ENCODE results near the gene NNMT. TPM values are rescaled to one million over a fixed set of nuclear protein-coding genes. Genes with fewer than 3 reads are reported as not detected.

Gene NNMT
- total and polyA plus RNA-seq, 2 experiments from 2014 or later: 1,043 to 1,317 TPM

DNA sequence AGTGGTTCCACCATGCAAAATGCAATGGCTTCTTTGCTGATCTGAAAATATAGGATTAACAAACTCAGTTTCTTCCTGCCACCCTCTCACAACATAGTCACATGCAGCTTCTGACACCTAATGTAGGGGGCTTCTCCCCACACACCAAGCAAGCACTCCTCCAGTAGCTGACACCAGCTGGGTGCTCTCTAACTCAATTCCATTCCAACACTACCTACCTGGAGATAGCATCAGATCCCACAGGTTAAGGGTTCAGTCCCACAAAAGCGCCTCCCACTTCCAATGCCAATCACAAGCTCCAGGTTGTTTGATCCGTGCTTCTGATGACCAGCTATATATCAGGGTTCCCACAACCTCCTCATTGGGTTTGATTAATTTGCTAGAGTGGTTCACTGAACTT lies 31.8 kb upstream of the NNMT start:
- H3K36me3 ChIP-seq (ENCODE audit: low read depth): no peaks in the 10 kb centered on the region
- H3K27me3 ChIP-seq (replicated peaks; ENCODE audit: insufficient read depth): peaks cover 25% of the 10 kb centered on the region
- H3K4me3 ChIP-seq: no peak overlapping the region
- H3K9ac ChIP-seq: no peak overlapping the region
- no peak overlapping the region for H3K4me2 ChIP-seq (ENCODE audit: unreplicated experiment)
- H4K20me1 ChIP-seq (ENCODE audit: insufficient read depth): no peaks in the 10 kb centered on the region
- DNase-seq: no peak
- H3K79me2 ChIP-seq (ENCODE audit: insufficient read depth): no peaks in the 10 kb centered on the region
- H2AFZ ChIP-seq: no peak overlapping the region
- H3F3A ChIP-seq (ENCODE audit: insufficient read depth): no peaks in the 10 kb centered on the region
- H3K4me1 ChIP-seq (ENCODE audit: insufficient read depth): no peaks in the 10 kb centered on the region
- no peak for TF ChIP-seq EZH2phosphoT487 (IDR thresholded peaks at IDR 0.05; ENCODE audit: insufficient read depth, low read depth)
- TF ChIP-seq EZH2 (IDR thresholded peaks at IDR 0.05; ENCODE audit: insufficient read depth, poor library complexity, severe bottlenecking): no peak
- no peak overlapping the region for H3K27ac ChIP-seq
- H3K9me2 ChIP-seq (ENCODE audit: insufficient read depth): no peaks in the 10 kb centered on the region
- no peaks in the 10 kb centered on the region for H3K9me3 ChIP-seq (ENCODE audit: low read depth)
- WGBS, 2 experiments (ENCODE audit: low coverage in 1 of 2, low lambda C conversion rate in 2 of 2, missing lambda C conversion rate in 2 of 2): 46 to 57% methylated on average over 2 of the region's 2 CpGs
- in situ Hi-C loops (cut with MboI): loop anchor here (5.0 to 10.0 kb wide), 2 partner anchors 270 to 362 kb away; partner anchors contain the start of gene HTR3B

DNA sequence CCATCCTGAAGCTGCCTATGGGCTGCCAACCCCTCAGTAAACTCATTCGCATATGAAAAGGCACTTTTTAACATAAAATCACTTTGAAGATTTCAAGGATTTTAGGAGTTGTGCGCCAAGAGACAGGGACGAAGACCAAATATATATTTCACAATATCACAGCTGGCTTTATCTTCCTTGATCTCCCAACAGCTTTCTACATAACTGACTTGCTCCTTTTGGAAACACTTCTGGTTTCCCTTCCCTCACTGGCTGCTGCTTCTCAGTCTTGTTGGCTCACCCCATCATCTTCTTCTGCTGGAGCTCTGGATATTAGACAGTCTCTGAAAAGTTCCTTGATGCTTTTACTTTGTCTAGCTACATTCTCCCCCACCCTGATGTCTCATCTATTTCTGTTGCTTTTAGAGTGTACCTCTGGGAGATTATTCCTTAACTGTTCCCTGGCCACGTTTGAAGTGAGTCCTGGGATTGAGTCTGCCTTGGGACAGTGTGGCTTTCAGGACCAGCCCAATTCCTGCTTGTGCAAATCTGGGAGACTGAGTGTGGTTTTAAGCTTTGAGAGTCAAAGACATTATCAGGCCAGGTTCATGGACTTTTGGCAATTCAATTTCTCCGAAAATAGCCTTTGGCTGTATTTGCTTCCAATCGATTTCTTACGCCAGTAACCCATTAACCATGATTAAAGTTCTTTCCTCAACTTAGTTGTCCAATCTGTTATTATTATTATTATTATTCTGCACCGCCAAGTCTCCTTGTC lies 30.9 kb upstream of the NNMT start:
- Histone ChIP-seq H2AFZ (no peak overlapping the region), H3K79me2 (ENCODE audit: insufficient read depth) (no peaks in the 10 kb centered on the region), H3K4me3 (no peak overlapping the region), H3K27me3 (replicated peaks; ENCODE audit: insufficient read depth) (peaks cover 31% of the 10 kb centered on the region), H3K9me2 (ENCODE audit: insufficient read depth) (no peaks in the 10 kb centered on the region), H4K20me1 (ENCODE audit: insufficient read depth) (no peaks in the 10 kb centered on the region), H3K9me3 (ENCODE audit: low read depth) (no peaks in the 10 kb centered on the region), H3K4me1 (ENCODE audit: insufficient read depth) (no peaks in the 10 kb centered on the region), H3K27ac (no peak overlapping the region), H3F3A (ENCODE audit: insufficient read depth) (no peaks in the 10 kb centered on the region), H3K4me2 (ENCODE audit: unreplicated experiment) (no peak overlapping the region), H3K9ac (no peak overlapping the region), H3K36me3 (ENCODE audit: low read depth) (no peaks in the 10 kb centered on the region)
- WGBS, 2 experiments (ENCODE audit: low coverage in 1 of 2, low lambda C conversion rate in 2 of 2, missing lambda C conversion rate in 2 of 2): 63 to 67% methylated on average over 8 of the region's 8 CpGs
- TF ChIP-seq EZH2 (IDR thresholded peaks at IDR 0.05; ENCODE audit: insufficient read depth, poor library complexity, severe bottlenecking): no peak
- no peak for TF ChIP-seq EZH2phosphoT487 (IDR thresholded peaks at IDR 0.05; ENCODE audit: insufficient read depth, low read depth)
- in situ Hi-C loops (cut with MboI): loop anchor here (10.0 kb wide), 1 partner anchor 270 kb away; no protein-coding TSS in a partner anchor
- no peak for DNase-seq

DNA sequence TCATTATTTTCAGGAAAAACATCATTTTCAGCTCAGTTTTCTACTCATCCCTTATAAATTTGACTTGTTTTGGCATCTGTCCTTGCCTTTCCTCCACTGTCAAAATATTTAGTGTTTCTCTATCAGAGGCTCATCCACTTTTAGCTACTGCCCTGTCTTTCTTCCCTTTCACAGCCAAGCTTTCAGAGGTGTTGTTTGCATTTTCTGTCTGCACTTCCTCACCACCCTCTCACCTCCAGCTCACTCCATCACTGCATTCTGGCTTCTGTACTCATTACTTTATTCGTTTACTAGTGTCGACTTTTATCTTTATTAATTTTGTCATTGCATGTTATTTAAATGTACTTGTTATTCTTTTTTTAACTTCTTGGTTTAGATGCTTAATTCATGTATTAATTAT lies 26.7 kb upstream of the NNMT start:
- Histone ChIP-seq H3K9me2 (ENCODE audit: insufficient read depth) (no peaks in the 10 kb centered on the region), H3K9me3 (ENCODE audit: low read depth) (no peaks in the 10 kb centered on the region), H4K20me1 (ENCODE audit: insufficient read depth) (no peaks in the 10 kb centered on the region), H2AFZ (no peak overlapping the region), H3K27ac (no peak overlapping the region), H3K36me3 (ENCODE audit: low read depth) (no peaks in the 10 kb centered on the region), H3K4me2 (ENCODE audit: unreplicated experiment) (no peak overlapping the region), H3K4me1 (ENCODE audit: insufficient read depth) (no peaks in the 10 kb centered on the region), H3K4me3 (no peak overlapping the region), H3F3A (ENCODE audit: insufficient read depth) (no peaks in the 10 kb centered on the region), H3K27me3 (replicated peaks; ENCODE audit: insufficient read depth) (peaks cover 59% of the 10 kb centered on the region), H3K79me2 (ENCODE audit: insufficient read depth) (no peaks in the 10 kb centered on the region), H3K9ac (no peak overlapping the region)
- in situ Hi-C loops (cut with MboI): loop anchor here (10.0 kb wide), 1 partner anchor 275 kb away; no protein-coding TSS in a partner anchor
- WGBS, 2 experiments (ENCODE audit: low coverage in 1 of 2, low lambda C conversion rate in 2 of 2, missing lambda C conversion rate in 2 of 2): 10 to 21% methylated on average over 2 of the region's 2 CpGs
- TF ChIP-seq EZH2 (IDR thresholded peaks at IDR 0.05; ENCODE audit: insufficient read depth, poor library complexity, severe bottlenecking): no peak
- no peak for TF ChIP-seq EZH2phosphoT487 (IDR thresholded peaks at IDR 0.05; ENCODE audit: insufficient read depth, low read depth)
- no peak for DNase-seq

DNA sequence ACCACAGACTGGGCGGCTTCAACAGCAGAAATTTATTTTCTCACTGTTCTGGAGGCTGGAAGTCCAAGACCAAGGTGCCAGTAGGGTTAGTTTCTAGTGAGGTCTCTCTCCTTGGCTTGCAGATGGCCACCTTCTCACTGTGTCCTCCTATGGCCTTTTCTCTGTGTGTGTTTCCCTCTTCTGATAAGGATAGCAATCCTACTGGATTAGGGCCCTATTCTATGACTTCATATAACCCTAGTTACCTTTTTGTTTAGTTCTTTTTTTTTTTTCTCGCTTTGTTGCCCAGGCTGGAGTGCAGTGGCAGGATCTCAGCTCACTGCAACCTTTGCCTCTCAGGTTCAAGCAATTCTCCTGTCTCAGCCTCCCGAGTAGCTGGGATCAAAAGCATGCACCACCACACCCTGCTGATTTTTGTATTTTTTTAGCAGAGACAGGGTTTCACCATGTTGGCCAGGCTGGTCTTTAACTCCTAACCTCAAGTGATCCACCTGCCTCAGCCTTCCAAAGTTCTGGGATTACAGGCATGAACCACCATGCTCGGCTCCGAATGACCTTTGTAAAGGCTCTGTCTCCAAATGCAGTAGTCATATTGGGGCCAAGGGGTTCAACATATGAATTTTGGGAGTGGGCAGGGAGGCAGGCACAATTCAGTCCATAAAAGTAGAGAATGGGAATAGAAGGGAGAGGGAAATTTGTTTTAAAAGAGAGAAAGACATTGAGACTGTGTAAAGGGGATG lies 25.5 kb upstream of the NNMT start:
- H3K9me3 ChIP-seq (ENCODE audit: low read depth): no peaks in the 10 kb centered on the region
- no peaks in the 10 kb centered on the region for H4K20me1 ChIP-seq (ENCODE audit: insufficient read depth)
- H3K9me2 ChIP-seq (ENCODE audit: insufficient read depth): no peaks in the 10 kb centered on the region
- H3K9ac ChIP-seq: no peak overlapping the region
- in situ Hi-C loops (cut with MboI): no loop called here
- peaks cover 63% of the 10 kb centered on the region for H3K27me3 ChIP-seq (replicated peaks; ENCODE audit: insufficient read depth)
- 50 to 55% methylated on average over 5 of the region's 5 CpGs for WGBS, 2 experiments (ENCODE audit: low coverage in 1 of 2, low lambda C conversion rate in 2 of 2, missing lambda C conversion rate in 2 of 2)
- no peak for DNase-seq
- no peak overlapping the region for H2AFZ ChIP-seq
- no peaks in the 10 kb centered on the region for H3K4me1 ChIP-seq (ENCODE audit: insufficient read depth)
- H3K4me3 ChIP-seq: no peak overlapping the region
- no peaks in the 10 kb centered on the region for H3K36me3 ChIP-seq (ENCODE audit: low read depth)
- H3F3A ChIP-seq (ENCODE audit: insufficient read depth): no peaks in the 10 kb centered on the region
- H3K79me2 ChIP-seq (ENCODE audit: insufficient read depth): no peaks in the 10 kb centered on the region
- H3K4me2 ChIP-seq (ENCODE audit: unreplicated experiment): no peak overlapping the region
- no peak overlapping the region for H3K27ac ChIP-seq
- TF ChIP-seq EZH2phosphoT487 (IDR thresholded peaks at IDR 0.05; ENCODE audit: insufficient read depth, low read depth) (no peak), EZH2 (IDR thresholded peaks at IDR 0.05; ENCODE audit: insufficient read depth, poor library complexity, severe bottlenecking) (no peak)

All from GM23248 (cell line).